ENCODE results near the gene RALA. TPM values are rescaled to one million over a fixed set of nuclear protein-coding genes. Genes with fewer than 3 reads are reported as not detected.

Gene RALA
- total RNA-seq, 1 experiment from 2014 or later: 36.8 TPM

GRCh38 chr7:39606941-39607340 lies 16.4 kb upstream of the RALA start:
- DNase-seq: no peak
- Histone ChIP-seq H3K27me3 (ENCODE audit: insufficient read depth, low read depth) (no peaks in the 10 kb centered on the region), H3K4me1 (replicated peaks; ENCODE audit: insufficient read depth) (no peaks in the 10 kb centered on the region), H3K36me3 (ENCODE audit: low read depth) (no peaks in the 10 kb centered on the region), H3K4me2 (no peak overlapping the region), H3K27ac (no peak overlapping the region), H3K9me3 (ENCODE audit: insufficient read depth, low read depth) (no peaks in the 10 kb centered on the region), H3F3A (ENCODE audit: insufficient read depth, low read depth) (no peaks in the 10 kb centered on the region), H2AFZ (no peak overlapping the region), H4K20me1 (ENCODE audit: insufficient read depth) (no peaks in the 10 kb centered on the region), H3K4me3 (no peak overlapping the region), H3K79me2 (ENCODE audit: low read depth) (no peaks in the 10 kb centered on the region), H3K9me2 (ENCODE audit: insufficient read depth) (no peaks in the 10 kb centered on the region; the same call in 1 of the 2 replicates)
- ChIA-PET POLR2A (ENCODE audit: unreplicated experiment) (no interaction called here), CTCF (no interaction called here)
- intact Hi-C loops (cut with micrococcal nuclease; ENCODE audit: unreplicated experiment): no loop called here
- no peak for TF ChIP-seq CTCF (conservative IDR thresholded peaks at IDR 0.05)
- no peak for TF ChIP-seq EZH2 (IDR thresholded peaks at IDR 0.05; ENCODE audit: low read depth)
- no TSS peak for BruUV-seq (replicated peaks)

- Histone ChIP-seq H3K79me2 (ENCODE audit: low read depth) (no peaks in the 10 kb centered on the region), H3K4me3 (no peak overlapping the region), H4K20me1 (ENCODE audit: insufficient read depth) (no peaks in the 10 kb centered on the region), H2AFZ (no peak overlapping the region), H3K4me1 (replicated peaks; ENCODE audit: insufficient read depth) (no peaks in the 10 kb centered on the region), H3K9me2 (ENCODE audit: insufficient read depth) (no peaks in the 10 kb centered on the region; the same call in 1 of the 2 replicates), H3K9me3 (ENCODE audit: insufficient read depth, low read depth) (no peaks in the 10 kb centered on the region), H3K36me3 (ENCODE audit: low read depth) (no peaks in the 10 kb centered on the region), H3K4me2 (no peak overlapping the region), H3F3A (ENCODE audit: insufficient read depth, low read depth) (no peaks in the 10 kb centered on the region), H3K27me3 (ENCODE audit: insufficient read depth, low read depth) (no peaks in the 10 kb centered on the region), H3K27ac (no peak overlapping the region)
- TF ChIP-seq EZH2 (IDR thresholded peaks at IDR 0.05; ENCODE audit: low read depth): no peak
- no peak for TF ChIP-seq CTCF (conservative IDR thresholded peaks at IDR 0.05)
- DNase-seq: no peak
- no TSS peak for BruUV-seq (replicated peaks)
- intact Hi-C loops (cut with micrococcal nuclease; ENCODE audit: unreplicated experiment): no loop called here
- ChIA-PET CTCF (no interaction called here), POLR2A (ENCODE audit: unreplicated experiment) (no interaction called here)
Measured at GRCh38 chr7:39607865-39608264, 15.5 kb upstream of the RALA start.

- Histone ChIP-seq H3K36me3 (ENCODE audit: low read depth) (no peaks in the 10 kb centered on the region), H3K9me2 (ENCODE audit: insufficient read depth) (no peaks in the 10 kb centered on the region; the same call in 1 of the 2 replicates), H3K9me3 (ENCODE audit: insufficient read depth, low read depth) (no peaks in the 10 kb centered on the region), H3F3A (ENCODE audit: insufficient read depth, low read depth) (no peaks in the 10 kb centered on the region), H3K4me3 (no peak overlapping the region), H3K4me2 (no peak overlapping the region), H3K79me2 (ENCODE audit: low read depth) (no peaks in the 10 kb centered on the region), H3K27ac (no peak overlapping the region), H3K27me3 (ENCODE audit: insufficient read depth, low read depth) (no peaks in the 10 kb centered on the region), H3K4me1 (replicated peaks; ENCODE audit: insufficient read depth) (no peaks in the 10 kb centered on the region), H2AFZ (no peak overlapping the region), H4K20me1 (ENCODE audit: insufficient read depth) (no peaks in the 10 kb centered on the region)
- CTCF ChIA-PET: no interaction called here
- no peak for DNase-seq
- POLR2A ChIA-PET (ENCODE audit: unreplicated experiment): interaction anchor here (0.6 kb wide), 1 partner anchor 9 kb away, joined by 7 read pairs; no protein-coding TSS in a partner anchor
- intact Hi-C loops (cut with micrococcal nuclease; ENCODE audit: unreplicated experiment): no loop called here
- no TSS peak for BruUV-seq (replicated peaks)
- TF ChIP-seq EZH2 (IDR thresholded peaks at IDR 0.05; ENCODE audit: low read depth) (no peak), CTCF (conservative IDR thresholded peaks at IDR 0.05) (no peak)
Measured at GRCh38 chr7:39608278-39608677, 15.1 kb upstream of the RALA start.
